Stimulated activated CD4-positive, alpha-beta T cell treated with anti-CD3 and anti-CD28 coated beads, Interleukin-1b, Interleukin-23, amount 100 ng/mL, for 24 hours (primary cell): Measurements from ENCODE around the gene NRCAM.
A peak's percentile ranks its signal among the peaks of the same experiment; 100 is the strongest.
"Not testable (repeated sequence)": the region's sequence is repeated elsewhere in the genome, so short reads cannot be mapped to it uniquely, and the experiment has no call there.

Experiments used
- DNase-seq, 4 experiments: peaks; one replicate each; pipeline ENCODE4 v3.0.0-alpha.2; 2020; ENCODE audit warnings: low read depth in 4 of 4, low spot score in 1 of 4

NRCAM gene

GRCh38 chr7:108455998-108456677 lies at the start of gene NRCAM:
Gene NRCAM (minus strand): TSS chr7:108456436. CDS start chr7:108240064, 216,372 bp downstream.
- DNase-seq = peak in 1 of 4 experiments; percentile 20

GRCh38 chr7:108504576-108504975 lies 48.3 kb upstream of the NRCAM start:
- DNase-seq = not testable (repeated sequence)

GRCh38 chr7:108503112-108504026 lies 47.1 kb upstream of the NRCAM start:
- DNase-seq = no peak

GRCh38 chr7:108499566-108499965 lies 43.3 kb upstream of the NRCAM start:
- DNase-seq = no peak

- no peak for DNase-seq
Observed at GRCh38 chr7:108498481-108498880, 42.2 kb upstream of the NRCAM start.

GRCh38 chr7:108497082-108497725 lies 41.0 kb upstream of the NRCAM start:
- DNase-seq = peak; percentile 7 to 20 (median 13)

- DNase-seq = no peak
Observed at GRCh38 chr7:108492742-108493141, 36.5 kb upstream of the NRCAM start.

- DNase-seq = no peak
Observed at GRCh38 chr7:108488768-108489538, 32.7 kb upstream of the NRCAM start.

- DNase-seq = no peak
Observed at GRCh38 chr7:108487646-108488045, 31.4 kb upstream of the NRCAM start.

- no peak for DNase-seq
Observed at GRCh38 chr7:108486291-108486966, 30.2 kb upstream of the NRCAM start.

GRCh38 chr7:108484137-108484536 lies 27.9 kb upstream of the NRCAM start:
- DNase-seq = no peak

- DNase-seq = no peak
Observed at GRCh38 chr7:108480311-108480710, 24.1 kb upstream of the NRCAM start.

- no peak for DNase-seq
Observed at GRCh38 chr7:108479751-108480150, 23.5 kb upstream of the NRCAM start.

- no peak for DNase-seq
Observed at GRCh38 chr7:108479118-108479517, 22.9 kb upstream of the NRCAM start.

GRCh38 chr7:108468246-108468645 lies 12.0 kb upstream of the NRCAM start:
- no peak for DNase-seq

GRCh38 chr7:108467391-108467790 lies 11.2 kb upstream of the NRCAM start:
- no peak for DNase-seq

- DNase-seq = not testable (repeated sequence)
Observed at GRCh38 chr7:108466322-108466721, 10.1 kb upstream of the NRCAM start.

- no peak for DNase-seq
Observed at GRCh38 chr7:108464743-108465142, 8.5 kb upstream of the NRCAM start.

GRCh38 chr7:108463613-108464012 lies 7.4 kb upstream of the NRCAM start:
- no peak for DNase-seq

GRCh38 chr7:108461840-108462239 lies 5.6 kb upstream of the NRCAM start:
- no peak for DNase-seq
